HCT116 (cell line): ENCODE results near the gene TMEM161B. TPM values are rescaled to one million over a fixed set of nuclear protein-coding genes. Genes with fewer than 3 reads are reported as not detected.

Source experiments
- ATAC-seq: fragments of 200-7000 bp; cut with Tn5 transposase; 2 replicates; pipeline ENCODE4 v1.9.1; 2020; ENCODE audit warnings: mild to moderate bottlenecking, moderate library complexity
- BruUV-seq: library from RNA; stranded (reverse); fragments of 400-500 nt; replicated peaks from 2 replicates; lab custom pipeline; 2021; lab: Mats Ljungman, UMichigan
- CTCF ChIA-PET: fragments of 300-600 bp; sonication (Branson Sonifier 250); formaldehyde crosslinking; loops from one replicate; lab custom pipeline; 2021; ENCODE audit warnings: antibody characterized with exemption; lab: Charles Lee
- POLR2A ChIA-PET: fragments of 300-600, 350-600 bp; sonication (Branson Sonifier 250); formaldehyde crosslinking; loops from one replicate; lab custom pipeline; 2021; ENCODE audit warnings: antibody characterized with exemption; lab: Charles Lee
- RAD21 ChIA-PET, 2 experiments: fragments of 300-600 bp; sonication (Branson Sonifier 250); formaldehyde crosslinking; loops; one replicate each; lab custom pipeline; 2023; ENCODE audit warnings: low total read pairs in 2 of 2; ENCODE audit not compliant: uncharacterized antibody in 2 of 2, unreplicated experiment in 2 of 2, low non-redundant PET in 1 of 2; lab: Charles Lee
- DNase-seq: peaks from one replicate; pipeline ENCODE4 v3.0.0-alpha.2; 2010; ENCODE audit warnings: low read depth, low spot score
- H2AFZ ChIP-seq: fragments of 200-600 bp; shearing (Covaris generic), sonication (generic); 2 replicates; pipeline ENCODE4 v1.6.1; 2017; ENCODE audit warnings: low read depth, mixed run types, mixed read lengths, antibody characterized with exemption, low read length; ENCODE audit not compliant: poor library complexity, severe bottlenecking
- H3K27ac ChIP-seq: 2 replicates; pipeline ENCODE4 v1.5.1; 2012; ENCODE audit warnings: low read depth, low read length
- H3K27me3 ChIP-seq: fragments of 200-600 bp; sonication (generic); 2 replicates; pipeline ENCODE4 v1.6.1; 2016; ENCODE audit warnings: mixed run types, low read length, mixed read lengths; ENCODE audit not compliant: insufficient read depth
- H3K36me3 ChIP-seq, 2 experiments: fragments of 200-500 bp in 1 of 2; fragments of 200-600 bp in 1 of 2; sonication (Bioruptor generic) in 1 of 2; sonication (generic) in 1 of 2; 2 replicates each; pipeline versions ENCODE4 v1.5.1 to v1.6.1; 2014 to 2016; ENCODE audit warnings: low read length in 2 of 2, inconsistent platforms in 1 of 2, mixed read lengths in 1 of 2, mixed run types in 1 of 2; ENCODE audit not compliant: insufficient read depth in 2 of 2, control insufficient read depth in 1 of 2
- H3K4me1 ChIP-seq, 2 experiments: fragments of 200-600 bp in 1 of 2; sonication (generic) in 1 of 2; 2 replicates each; pipeline versions ENCODE4 v1.5.1 to v1.6.1; 2012 to 2017; ENCODE audit warnings: low read length in 2 of 2, inconsistent platforms in 1 of 2, mild to moderate bottlenecking in 1 of 2, mixed read lengths in 1 of 2, mixed run types in 1 of 2, moderate library complexity in 1 of 2; ENCODE audit not compliant: insufficient read depth in 2 of 2, control insufficient read depth in 1 of 2
- H3K4me2 ChIP-seq: fragments of 200-600 bp; sonication (generic); 2 replicates; pipeline ENCODE4 v1.6.1; 2017; ENCODE audit warnings: mixed run types, low read length, mixed read lengths
- H3K4me3 ChIP-seq, 2 experiments: fragments of 200-600 bp in 1 of 2; sonication (generic) in 1 of 2; replicated peaks in 1 of 2; 2 replicates each; pipeline ENCODE4 v1.5.1; 2011 to 2016; ENCODE audit warnings: low read length in 2 of 2, control low read depth in 1 of 2, low read depth in 1 of 2, mild to moderate bottlenecking in 1 of 2, mixed read lengths in 1 of 2, mixed run types in 1 of 2
- H3K79me2 ChIP-seq: fragments of 200-600 bp; sonication (generic); 2 replicates; pipeline ENCODE4 v1.6.1; 2017; ENCODE audit warnings: mild to moderate bottlenecking, mixed run types, low read length, moderate library complexity, mixed read lengths; ENCODE audit not compliant: insufficient read depth
- H3K9ac ChIP-seq: fragments of 200-600 bp; sonication (generic); 2 replicates; pipeline ENCODE4 v1.6.1; 2016; ENCODE audit warnings: low read length, mixed read lengths
- H3K9me2 ChIP-seq: fragments of 200-600 bp; sonication (generic), shearing (Covaris generic); 2 replicates; pipeline ENCODE4 v1.6.1; 2017; ENCODE audit warnings: mixed run types, mild to moderate bottlenecking, moderate library complexity; ENCODE audit not compliant: insufficient read depth
- H3K9me3 ChIP-seq, 2 experiments: fragments of 200-500 bp in 1 of 2; fragments of 200-600 bp in 1 of 2; sonication (Bioruptor generic) in 1 of 2; sonication (generic) in 1 of 2; 2 replicates each; pipeline ENCODE4 v1.6.1; 2014 to 2017; ENCODE audit warnings: low read length in 2 of 2, mixed read lengths in 2 of 2, inconsistent platforms in 1 of 2, low read depth in 1 of 2, mild to moderate bottlenecking in 1 of 2, mixed run types in 1 of 2, moderate library complexity in 1 of 2; ENCODE audit not compliant: control insufficient read depth in 1 of 2, insufficient read depth in 1 of 2
- H4K20me1 ChIP-seq: fragments of 200-600 bp; sonication (generic), shearing (Covaris generic); 2 replicates; pipeline ENCODE4 v1.6.1; 2017; ENCODE audit warnings: mixed run types, mild to moderate bottlenecking, moderate library complexity; ENCODE audit not compliant: insufficient read depth
- CEBPB ChIP-seq: IDR thresholded peaks from 2 replicates; pipeline ENCODE4 v1.6.1; 2012; ENCODE audit warnings: low read depth
- EGR1 ChIP-seq: IDR thresholded peaks from 2 replicates; pipeline ENCODE4 v1.6.1; 2012; ENCODE audit warnings: low read depth
- EZH2 ChIP-seq: fragments of 200-600 bp; sonication (generic); IDR thresholded peaks from 2 replicates; pipeline ENCODE4 v1.6.1; 2017; ENCODE audit warnings: antibody characterized with exemption, mixed run types
- EZH2phosphoT487 ChIP-seq: fragments of 200-600 bp; IDR thresholded peaks from 2 replicates; pipeline ENCODE4 v1.6.1; 2018; ENCODE audit warnings: antibody characterized with exemption, borderline replicate concordance
- POLR2A ChIP-seq: IDR thresholded peaks from 2 replicates; pipeline ENCODE4 v1.7.0; 2011; ENCODE audit warnings: borderline replicate concordance; ENCODE audit not compliant: insufficient read depth, insufficient read length; ENCODE audit errors: extremely low read depth
- RAD21 ChIP-seq: IDR thresholded peaks from 2 replicates; pipeline ENCODE4 v1.6.1; 2012; ENCODE audit warnings: low read depth, mild to moderate bottlenecking
- SP1 ChIP-seq: IDR thresholded peaks from 2 replicates; pipeline ENCODE4 v1.6.1; 2012; ENCODE audit warnings: low read depth
- ZFX ChIP-seq: fragments of 450-650 bp; IDR thresholded peaks from 2 replicates; pipeline ENCODE4 v1.6.1; 2017
- intact Hi-C: fragments of 100-400 bp; cut with micrococcal nuclease; formaldehyde crosslinking; loops from 2 replicates; pipeline ENCODE4 v1.10.0; 2022
- total RNA-seq: library from RNA; stranded (reverse); gene quantifications from one replicate; pipeline ENCODE4 v1.2.1, GENCODE V29; 2021; ENCODE audit not compliant: unreplicated experiment
- TF ChIP-seq, protein P1 (sequence below): IDR thresholded peaks from 2 replicates; pipeline ENCODE4 v1.6.1; 2011; ENCODE audit warnings: mild to moderate bottlenecking, low read length, moderate library complexity; ENCODE audit not compliant: insufficient replicate concordance; ENCODE audit errors: extremely low read depth
- TF ChIP-seq, protein P2 (sequence below): IDR thresholded peaks from 2 replicates; pipeline ENCODE4 v1.6.1; 2012; ENCODE audit warnings: low read depth
- TF ChIP-seq, protein P3 (sequence below), 3 experiments: fragments of 200-600 bp in 1 of 3; sonication (generic) in 1 of 3; IDR thresholded peaks in 2 of 3; conservative IDR thresholded peaks in 1 of 3; 2 replicates each; pipeline ENCODE4 v1.5.1; 2012 to 2017; ENCODE audit warnings: low read depth in 2 of 3, low read length in 2 of 3, antibody characterized with exemption in 1 of 3, borderline replicate concordance in 1 of 3, control low read depth in 1 of 3, mild to moderate bottlenecking in 1 of 3, mixed read lengths in 1 of 3, mixed run types in 1 of 3, moderate library complexity in 1 of 3; ENCODE audit not compliant: insufficient read depth in 1 of 3

The TMEM161B gene
- total RNA-seq, 1 experiment from 2014 or later: 22.1 TPM

DNA sequence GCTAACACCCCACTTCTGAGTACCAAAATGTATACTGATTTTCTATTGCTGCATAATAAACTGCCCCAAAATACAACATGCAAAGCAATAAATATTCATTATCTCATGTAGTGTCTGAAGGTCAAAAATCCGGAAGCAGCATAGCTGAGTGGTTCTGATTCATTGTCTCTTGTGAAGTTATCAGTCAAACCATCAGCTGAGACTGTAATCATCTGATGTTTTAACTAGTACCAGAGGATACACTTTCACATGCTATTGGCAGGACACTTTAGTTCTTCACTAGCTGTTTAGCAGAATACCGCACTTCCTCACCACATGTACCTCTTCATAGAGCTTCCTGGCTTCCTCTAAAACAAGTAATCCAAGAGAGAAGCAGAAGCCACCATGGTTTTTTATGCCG is 12.7 kb upstream of the TMEM161B start:
- DNase-seq (no peak), ATAC-seq (no peak)
- ChIA-PET CTCF (no interaction called here), RAD21 (no interaction called here), POLR2A (interaction anchor here (0.5 kb wide), 1 partner anchor 137 kb away, joined by 3 read pairs; no protein-coding TSS in a partner anchor)
- no peak overlapping the region for H3K27ac ChIP-seq
- H3K4me3 ChIP-seq: no peak overlapping the region
- H3K9me2 ChIP-seq: no peaks in the 10 kb centered on the region
- H3K36me3 ChIP-seq: peaks cover 0 to 11% of the 10 kb centered on the region in 2 experiments; a peak in 1 of 4 replicates
- BruUV-seq: no TSS peak
- no peak overlapping the region for H2AFZ ChIP-seq
- H3K9me3 ChIP-seq: no peaks in the 10 kb centered on the region
- no peaks in the 10 kb centered on the region for H3K4me1 ChIP-seq
- H3K9ac ChIP-seq: no peak overlapping the region
- H4K20me1 ChIP-seq: no peaks in the 10 kb centered on the region
- no peak for TF ChIP-seq ZFX
- H3K79me2 ChIP-seq: no peaks in the 10 kb centered on the region
- intact Hi-C loops: no loop called here
- no peak overlapping the region for H3K4me2 ChIP-seq
- H3K27me3 ChIP-seq: no peaks in the 10 kb centered on the region

DNA sequence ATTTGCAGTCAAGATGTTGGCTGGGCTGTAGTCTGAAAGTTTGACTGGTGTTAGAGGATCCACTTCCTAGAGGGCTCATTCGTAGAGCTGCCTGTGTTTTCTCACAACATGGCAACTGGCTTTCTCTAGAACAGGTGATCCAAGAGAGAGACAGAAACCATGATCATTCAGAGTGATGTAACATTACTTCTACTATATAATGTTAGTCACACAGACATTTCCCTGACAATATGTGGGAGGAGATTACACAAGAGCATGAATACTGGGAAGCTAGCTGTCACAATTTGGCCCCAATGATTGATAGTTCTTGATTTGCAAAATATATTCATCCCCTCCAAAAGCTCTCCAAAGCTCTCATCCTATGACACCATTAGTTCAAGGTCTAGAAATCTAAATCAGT is 10.9 kb upstream of the TMEM161B start:
- H3K4me2 ChIP-seq: no peak overlapping the region
- no peaks in the 10 kb centered on the region for H3K4me1 ChIP-seq
- no peaks in the 10 kb centered on the region for H3K9me3 ChIP-seq
- H3K27me3 ChIP-seq: no peaks in the 10 kb centered on the region
- intact Hi-C loops: no loop called here
- DNase-seq (no peak), ATAC-seq (no peak)
- CTCF ChIA-PET: no interaction called here
- H2AFZ ChIP-seq: no peak overlapping the region
- POLR2A ChIA-PET: no interaction called here
- no TSS peak for BruUV-seq
- TF ChIP-seq RAD21: no peak
- no peak for TF ChIP-seq EZH2phosphoT487
- no peak for TF ChIP-seq SP1
- TF ChIP-seq CEBPB: no peak
- TF ChIP-seq, protein P1, sequence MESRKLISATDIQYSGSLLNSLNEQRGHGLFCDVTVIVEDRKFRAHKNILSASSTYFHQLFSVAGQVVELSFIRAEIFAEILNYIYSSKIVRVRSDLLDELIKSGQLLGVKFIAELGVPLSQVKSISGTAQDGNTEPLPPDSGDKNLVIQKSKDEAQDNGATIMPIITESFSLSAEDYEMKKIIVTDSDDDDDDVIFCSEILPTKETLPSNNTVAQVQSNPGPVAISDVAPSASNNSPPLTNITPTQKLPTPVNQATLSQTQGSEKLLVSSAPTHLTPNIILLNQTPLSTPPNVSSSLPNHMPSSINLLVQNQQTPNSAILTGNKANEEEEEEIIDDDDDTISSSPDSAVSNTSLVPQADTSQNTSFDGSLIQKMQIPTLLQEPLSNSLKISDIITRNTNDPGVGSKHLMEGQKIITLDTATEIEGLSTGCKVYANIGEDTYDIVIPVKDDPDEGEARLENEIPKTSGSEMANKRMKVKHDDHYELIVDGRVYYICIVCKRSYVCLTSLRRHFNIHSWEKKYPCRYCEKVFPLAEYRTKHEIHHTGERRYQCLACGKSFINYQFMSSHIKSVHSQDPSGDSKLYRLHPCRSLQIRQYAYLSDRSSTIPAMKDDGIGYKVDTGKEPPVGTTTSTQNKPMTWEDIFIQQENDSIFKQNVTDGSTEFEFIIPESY: no peak
- no peak for TF ChIP-seq EZH2
- TF ChIP-seq POLR2A: no peak
- no peak for TF ChIP-seq EGR1
- TF ChIP-seq, protein P2, sequence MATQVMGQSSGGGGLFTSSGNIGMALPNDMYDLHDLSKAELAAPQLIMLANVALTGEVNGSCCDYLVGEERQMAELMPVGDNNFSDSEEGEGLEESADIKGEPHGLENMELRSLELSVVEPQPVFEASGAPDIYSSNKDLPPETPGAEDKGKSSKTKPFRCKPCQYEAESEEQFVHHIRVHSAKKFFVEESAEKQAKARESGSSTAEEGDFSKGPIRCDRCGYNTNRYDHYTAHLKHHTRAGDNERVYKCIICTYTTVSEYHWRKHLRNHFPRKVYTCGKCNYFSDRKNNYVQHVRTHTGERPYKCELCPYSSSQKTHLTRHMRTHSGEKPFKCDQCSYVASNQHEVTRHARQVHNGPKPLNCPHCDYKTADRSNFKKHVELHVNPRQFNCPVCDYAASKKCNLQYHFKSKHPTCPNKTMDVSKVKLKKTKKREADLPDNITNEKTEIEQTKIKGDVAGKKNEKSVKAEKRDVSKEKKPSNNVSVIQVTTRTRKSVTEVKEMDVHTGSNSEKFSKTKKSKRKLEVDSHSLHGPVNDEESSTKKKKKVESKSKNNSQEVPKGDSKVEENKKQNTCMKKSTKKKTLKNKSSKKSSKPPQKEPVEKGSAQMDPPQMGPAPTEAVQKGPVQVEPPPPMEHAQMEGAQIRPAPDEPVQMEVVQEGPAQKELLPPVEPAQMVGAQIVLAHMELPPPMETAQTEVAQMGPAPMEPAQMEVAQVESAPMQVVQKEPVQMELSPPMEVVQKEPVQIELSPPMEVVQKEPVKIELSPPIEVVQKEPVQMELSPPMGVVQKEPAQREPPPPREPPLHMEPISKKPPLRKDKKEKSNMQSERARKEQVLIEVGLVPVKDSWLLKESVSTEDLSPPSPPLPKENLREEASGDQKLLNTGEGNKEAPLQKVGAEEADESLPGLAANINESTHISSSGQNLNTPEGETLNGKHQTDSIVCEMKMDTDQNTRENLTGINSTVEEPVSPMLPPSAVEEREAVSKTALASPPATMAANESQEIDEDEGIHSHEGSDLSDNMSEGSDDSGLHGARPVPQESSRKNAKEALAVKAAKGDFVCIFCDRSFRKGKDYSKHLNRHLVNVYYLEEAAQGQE: no peak
- TF ChIP-seq, protein P3, sequence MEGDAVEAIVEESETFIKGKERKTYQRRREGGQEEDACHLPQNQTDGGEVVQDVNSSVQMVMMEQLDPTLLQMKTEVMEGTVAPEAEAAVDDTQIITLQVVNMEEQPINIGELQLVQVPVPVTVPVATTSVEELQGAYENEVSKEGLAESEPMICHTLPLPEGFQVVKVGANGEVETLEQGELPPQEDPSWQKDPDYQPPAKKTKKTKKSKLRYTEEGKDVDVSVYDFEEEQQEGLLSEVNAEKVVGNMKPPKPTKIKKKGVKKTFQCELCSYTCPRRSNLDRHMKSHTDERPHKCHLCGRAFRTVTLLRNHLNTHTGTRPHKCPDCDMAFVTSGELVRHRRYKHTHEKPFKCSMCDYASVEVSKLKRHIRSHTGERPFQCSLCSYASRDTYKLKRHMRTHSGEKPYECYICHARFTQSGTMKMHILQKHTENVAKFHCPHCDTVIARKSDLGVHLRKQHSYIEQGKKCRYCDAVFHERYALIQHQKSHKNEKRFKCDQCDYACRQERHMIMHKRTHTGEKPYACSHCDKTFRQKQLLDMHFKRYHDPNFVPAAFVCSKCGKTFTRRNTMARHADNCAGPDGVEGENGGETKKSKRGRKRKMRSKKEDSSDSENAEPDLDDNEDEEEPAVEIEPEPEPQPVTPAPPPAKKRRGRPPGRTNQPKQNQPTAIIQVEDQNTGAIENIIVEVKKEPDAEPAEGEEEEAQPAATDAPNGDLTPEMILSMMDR (IDR thresholded peaks at IDR 0.05 in 2 of 3, conservative IDR thresholded peaks at IDR 0.05 in 1 of 3; ENCODE audit: borderline replicate concordance in 1 of 3, insufficient read depth in 1 of 3, low read depth in 2 of 3, low read length in 2 of 3): no peak
- no peaks in the 10 kb centered on the region for H3K79me2 ChIP-seq
- H3K36me3 ChIP-seq: peaks cover 0 to 13% of the 10 kb centered on the region in 2 experiments; a peak in 1 of 4 replicates
- no peaks in the 10 kb centered on the region for H4K20me1 ChIP-seq
- RAD21 ChIA-PET: no interaction called here
- H3K9me2 ChIP-seq: no peaks in the 10 kb centered on the region
- no peak overlapping the region for H3K27ac ChIP-seq
- H3K4me3 ChIP-seq: no peak overlapping the region
- no peak overlapping the region for H3K9ac ChIP-seq
